OCI-LY3 (cell line): Measurements from ENCODE around the gene FOXO1.

ENCODE experiments used
- H2AFZ ChIP-seq: fragments of 200-600, 300-600 bp; shearing (Covaris generic); 2 replicates; pipeline ENCODE4 v1.6.0; 2014; ENCODE audit warnings: antibody characterized with exemption, low read depth, low read length
- H3K27ac ChIP-seq: fragments of 200-600, 300-600 bp; sonication (generic); 2 replicates; pipeline ENCODE4 v1.5.1; 2014; ENCODE audit warnings: mild to moderate bottlenecking, low read length, moderate library complexity, mixed read lengths
- H3K27me3 ChIP-seq: fragments of 200-600, 300-600 bp; sonication (generic); 2 replicates; pipeline ENCODE4 v1.6.1; 2014; ENCODE audit warnings: low read depth, low read length, mixed read lengths
- H3K36me3 ChIP-seq: fragments of 200-600, 300-600 bp; sonication (generic); replicated peaks from 2 replicates; pipeline ENCODE3; 2014; ENCODE audit warnings: low read depth, low read length, mixed read lengths
- H3K4me1 ChIP-seq: fragments of 300-600, 200-600 bp; sonication (generic); 2 replicates; pipeline ENCODE4 v1.6.1; 2014; ENCODE audit warnings: low read length, mixed read lengths
- H3K4me2 ChIP-seq: fragments of 200-600, 300-600 bp; sonication (generic); 2 replicates; pipeline ENCODE4 v1.6.1; 2014; ENCODE audit warnings: low read length, mixed read lengths
- H3K4me3 ChIP-seq: fragments of 300-600, 200-600 bp; sonication (generic); 2 replicates; pipeline ENCODE4 v1.5.1; 2014; ENCODE audit warnings: antibody characterized with exemption, mild to moderate bottlenecking, low read length, moderate library complexity
- H3K79me2 ChIP-seq: fragments of 300-600, 200-600 bp; shearing (Covaris generic); 2 replicates; pipeline ENCODE4 v1.6.1; 2014; ENCODE audit warnings: mild to moderate bottlenecking, low read length, mixed read lengths
- H3K9ac ChIP-seq: fragments of 300-600, 200-600 bp; shearing (Covaris generic); 2 replicates; pipeline ENCODE4 v1.6.0; 2014; ENCODE audit warnings: mild to moderate bottlenecking, low read length, moderate library complexity
- H3K9me3 ChIP-seq: fragments of 200-600, 300-600 bp; shearing (Covaris generic); 2 replicates; pipeline ENCODE4 v1.6.1; 2014; ENCODE audit warnings: low read length, mixed read lengths; ENCODE audit not compliant: insufficient read depth
- H4K20me1 ChIP-seq: fragments of 200-600, 300-600 bp; sonication (generic); 2 replicates; pipeline ENCODE4 v1.6.1; 2016; ENCODE audit warnings: low read length, mixed read lengths; ENCODE audit not compliant: insufficient read depth
- CTCF ChIP-seq: fragments of 200-600, 300-600 bp; sonication (generic); IDR thresholded peaks from 2 replicates; pipeline ENCODE4 v1.5.1; 2014; ENCODE audit warnings: antibody characterized with exemption, low read length, low read depth
- EZH2phosphoT487 ChIP-seq: fragments of 200-600 bp; shearing (Covaris generic); IDR thresholded peaks from 2 replicates; pipeline ENCODE4 v1.6.1; 2018; ENCODE audit warnings: antibody characterized with exemption, mixed run types, low read depth

Gene FOXO1

DNA sequence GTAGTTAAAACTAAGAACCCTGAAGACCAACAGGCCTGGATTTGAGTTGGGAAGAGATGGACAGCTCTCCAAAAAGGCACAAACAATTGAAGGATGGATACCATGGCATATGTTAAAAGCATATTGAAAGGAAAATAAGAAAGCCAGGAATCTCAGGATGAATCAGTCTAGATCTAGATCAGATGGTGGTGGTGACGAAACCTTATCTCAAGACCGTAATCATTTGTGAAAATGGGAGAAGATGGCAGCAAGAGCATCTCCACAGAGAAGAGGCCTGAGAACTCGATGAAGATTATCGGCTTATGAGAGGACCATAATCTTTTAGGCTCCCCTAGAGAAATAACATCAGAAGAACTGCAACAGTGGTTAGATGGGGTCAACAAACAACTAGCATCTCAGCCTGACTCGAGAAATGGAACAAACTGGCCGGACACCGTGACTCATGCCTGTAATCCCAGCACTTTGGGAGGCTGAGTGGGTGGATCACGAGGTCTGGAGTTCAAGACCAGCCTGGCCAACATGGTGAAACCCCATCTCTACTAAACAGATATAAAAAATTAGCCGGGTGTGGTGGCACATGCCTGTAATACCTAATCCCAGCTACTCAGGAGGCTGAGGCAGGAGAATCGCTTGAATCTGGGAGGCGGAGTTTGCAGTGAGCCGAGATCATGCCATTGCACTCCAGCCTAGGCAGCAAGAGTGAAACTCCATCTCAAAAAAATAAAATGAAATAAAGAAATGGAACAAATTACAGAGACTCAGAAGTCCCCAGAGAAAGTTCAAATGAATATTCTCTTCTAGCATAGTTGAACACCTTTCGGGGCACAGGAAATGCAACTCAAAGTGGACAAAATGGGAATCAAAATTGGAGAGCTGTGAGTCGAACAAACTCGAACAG is 47.6 kb downstream of the FOXO1 start:
- Histone ChIP-seq H3K79me2 (peaks cover 97% of the 10 kb centered on the region), H3K36me3 (peaks cover 1% of the 10 kb centered on the region), H3K27ac (no peak overlapping the region), H3K27me3 (no peaks in the 10 kb centered on the region), H3K9me3 (no peaks in the 10 kb centered on the region), H4K20me1 (peaks cover 84% of the 10 kb centered on the region), H2AFZ (no peak overlapping the region), H3K4me3 (no peak overlapping the region), H3K9ac (no peak overlapping the region), H3K4me2 (no peak overlapping the region), H3K4me1 (peaks cover 13% of the 10 kb centered on the region)
- TF ChIP-seq EZH2phosphoT487, result no peak

- Histone ChIP-seq H3K27me3 (no peaks in the 10 kb centered on the region), H3K4me2 (no peak overlapping the region), H3K79me2 (peaks cover 97% of the 10 kb centered on the region), H3K9me3 (no peaks in the 10 kb centered on the region), H3K9ac (no peak overlapping the region), H3K4me1 (peaks cover 23% of the 10 kb centered on the region), H3K36me3 (peaks cover 3% of the 10 kb centered on the region), H3K4me3 (no peak overlapping the region), H4K20me1 (peaks cover 86% of the 10 kb centered on the region), H2AFZ (no peak overlapping the region), H3K27ac (no peak overlapping the region)
- TF ChIP-seq CTCF (no peak), EZH2phosphoT487 (no peak)
These were observed 48.6 kb downstream of the FOXO1 start for GRCh38 chr13:40617801-40618356.

DNA sequence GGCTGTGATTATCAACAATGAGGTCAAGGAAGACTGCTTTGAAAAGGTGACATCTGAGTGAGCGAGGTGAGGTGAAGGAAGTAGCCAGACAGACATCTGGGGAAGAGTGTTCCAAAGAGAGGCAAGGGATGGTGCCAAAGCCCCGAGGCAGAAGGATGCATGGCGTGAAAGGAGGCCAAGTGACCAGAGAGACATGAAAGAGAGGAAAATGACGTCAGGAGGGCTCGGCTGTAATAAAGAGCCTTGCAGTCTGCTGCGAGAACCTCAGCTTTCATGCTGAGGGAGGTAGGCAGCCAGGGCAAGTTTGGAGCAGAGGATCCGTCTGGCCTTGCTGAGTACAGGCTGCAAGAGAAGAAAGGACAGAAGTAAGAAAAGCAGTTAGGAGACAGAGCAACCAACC is 50.8 kb downstream of the FOXO1 start:
- H3K27ac ChIP-seq, result no peak overlapping the region
- H3K4me1 ChIP-seq, result peaks cover 23% of the 10 kb centered on the region
- no peak overlapping the region for H3K4me2 ChIP-seq
- peaks cover 99% of the 10 kb centered on the region for H3K79me2 ChIP-seq
- no peaks in the 10 kb centered on the region for H3K27me3 ChIP-seq
- peaks cover 3% of the 10 kb centered on the region for H3K36me3 ChIP-seq
- H3K4me3 ChIP-seq, result no peak overlapping the region
- H3K9me3 ChIP-seq, result no peaks in the 10 kb centered on the region
- no peak overlapping the region for H3K9ac ChIP-seq
- H4K20me1 ChIP-seq, result peaks cover 93% of the 10 kb centered on the region
- no peak for TF ChIP-seq EZH2phosphoT487
- no peak for TF ChIP-seq CTCF
- no peak overlapping the region for H2AFZ ChIP-seq

DNA sequence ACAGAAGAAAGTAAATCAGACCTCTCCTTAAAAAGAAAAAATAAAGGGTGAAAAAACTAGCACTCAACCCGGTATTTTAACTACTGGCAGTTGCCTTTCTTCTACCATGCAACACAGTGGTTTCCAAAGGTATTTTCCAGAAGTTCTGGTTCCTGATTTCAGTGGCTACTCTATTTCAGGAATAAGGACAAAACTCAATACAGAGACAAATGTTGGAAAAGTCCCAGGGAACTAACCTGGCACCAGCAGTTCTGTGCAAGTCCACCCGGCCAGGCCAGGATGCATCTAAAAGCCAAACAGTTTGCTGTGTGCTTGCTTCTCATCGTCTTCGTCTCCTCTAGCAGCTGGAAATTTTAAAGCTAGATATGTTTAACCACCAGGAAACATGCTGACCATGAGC is 52.5 kb downstream of the FOXO1 start:
- H3K9me3 ChIP-seq, result no peaks in the 10 kb centered on the region
- H3K27me3 ChIP-seq, result no peaks in the 10 kb centered on the region
- peaks cover 23% of the 10 kb centered on the region for H3K4me1 ChIP-seq
- no peak for TF ChIP-seq CTCF
- TF ChIP-seq EZH2phosphoT487, result no peak
- H3K4me3 ChIP-seq, result peak overlapping the region; percentile 42
- peak overlapping the region; percentile 24; the same call in 1 of the 2 replicates for H3K27ac ChIP-seq
- peak overlapping the region; percentile 67 for H3K4me2 ChIP-seq
- peaks cover 89% of the 10 kb centered on the region for H4K20me1 ChIP-seq
- H3K79me2 ChIP-seq, result peaks cover 99% of the 10 kb centered on the region
- H2AFZ ChIP-seq, result no peak overlapping the region
- H3K36me3 ChIP-seq, result peaks cover 3% of the 10 kb centered on the region
- peak overlapping the region; percentile 32 for H3K9ac ChIP-seq
